GM12891 (cell line): ENCODE data around the gene WNT11.
"Not testable (repeated sequence)": the region's sequence is repeated elsewhere in the genome, so short reads cannot be mapped to it uniquely, and the experiment has no call there.

Source experiments
- DNase-seq: peaks from one replicate; pipeline ENCODE4 v3.0.0; 2011; ENCODE audit warnings: low spot score; ENCODE audit not compliant: insufficient read length
- FAIRE-seq: peaks from 2 replicates; lab custom pipeline; 2011; peaks lifted over from hg19 to GRCh38; lab: Jason Lieb, UNC
- PAX5 ChIP-seq: IDR thresholded peaks from 2 replicates; pipeline ENCODE4 v1.6.1; 2011; ENCODE audit warnings: low read length, moderate library complexity, mild to moderate bottlenecking; ENCODE audit not compliant: insufficient read depth, severe bottlenecking
- POLR2A ChIP-seq: IDR thresholded peaks from 2 replicates; pipeline ENCODE4 v1.6.1; 2011; ENCODE audit warnings: low read depth, low read length, control low read depth
- POLR2AphosphoS5 ChIP-seq: IDR thresholded peaks from 2 replicates; pipeline ENCODE4 v1.6.1; 2011; ENCODE audit warnings: low read depth, low read length, control low read depth
- POU2F2 ChIP-seq: IDR thresholded peaks from 2 replicates; pipeline ENCODE4 v1.6.1; 2011; ENCODE audit warnings: low read depth, mild to moderate bottlenecking, control low read depth, low read length, moderate library complexity
- SPI1 ChIP-seq: IDR thresholded peaks from 2 replicates; pipeline ENCODE4 v1.6.1; 2011; ENCODE audit warnings: low read depth, low read length, control low read depth
- TAF1 ChIP-seq: IDR thresholded peaks from 2 replicates; pipeline ENCODE4 v1.6.1; 2011; ENCODE audit warnings: low read depth, low read length, control low read depth

The WNT11 gene

DNA sequence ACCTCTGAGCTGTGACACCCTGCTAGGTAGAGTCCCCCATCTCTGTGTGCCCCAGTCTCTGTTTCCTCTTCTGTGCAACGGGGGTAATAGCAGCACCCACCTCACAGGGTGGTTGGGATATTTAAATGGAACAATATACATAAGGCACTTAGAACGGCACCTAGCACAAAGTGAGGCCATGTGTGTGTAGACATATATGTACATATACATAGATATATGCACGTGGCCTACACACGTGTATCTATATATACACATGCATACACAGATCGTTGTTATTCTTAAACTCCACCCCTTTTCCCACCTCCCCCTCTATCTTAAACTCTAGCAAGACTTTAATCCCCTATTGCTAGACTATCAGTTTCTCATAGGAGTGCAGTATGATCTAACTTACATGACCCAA lies 2.4 kb downstream of the WNT11 start:
- no peak for FAIRE-seq
- no peak for DNase-seq
- TF ChIP-seq POLR2A (no peak), POU2F2 (no peak), TAF1 (no peak), POLR2AphosphoS5 (no peak), PAX5 (no peak), SPI1 (no peak)

DNA sequence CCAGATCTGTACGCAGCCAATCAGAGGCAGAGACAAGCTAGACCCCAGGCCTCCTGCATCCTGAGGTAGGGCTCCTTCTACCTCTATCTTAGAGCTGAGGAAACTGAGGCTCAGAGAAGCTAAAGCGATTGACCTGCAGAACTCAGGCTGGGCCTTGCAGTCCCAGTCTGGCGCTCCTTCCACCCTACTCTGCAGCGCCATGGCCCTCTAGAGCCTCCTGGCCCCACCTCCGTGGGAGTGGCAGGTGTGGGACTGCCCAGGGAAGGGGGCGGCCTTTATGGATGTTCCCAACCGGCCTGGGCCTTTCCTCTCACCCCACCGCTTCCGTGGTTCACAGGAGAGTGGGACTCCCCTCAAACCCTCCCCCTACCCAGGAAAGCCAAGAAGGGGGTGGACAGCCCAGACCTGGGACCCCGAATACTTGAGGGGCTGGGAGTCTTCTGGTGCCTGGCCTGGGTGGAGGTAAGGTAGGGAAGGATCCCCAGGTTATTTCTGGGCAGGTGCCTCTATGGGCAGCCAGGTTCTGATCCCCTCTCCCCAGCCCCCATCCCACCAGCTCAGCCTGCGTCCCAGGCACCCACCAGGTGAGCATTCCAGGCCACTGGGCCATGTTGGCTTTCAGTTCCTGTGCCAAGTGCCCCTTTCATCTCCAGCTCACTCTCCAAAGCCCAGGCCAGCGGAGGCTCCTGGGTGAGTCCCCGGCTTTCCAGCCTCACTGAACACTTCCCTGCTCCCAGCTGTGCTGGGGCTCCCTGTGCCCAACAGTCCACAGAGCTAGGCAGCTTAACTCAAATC lies 3.0 kb downstream of the WNT11 start:
- no peak for DNase-seq
- TF ChIP-seq POLR2A (no peak), PAX5 (no peak), POLR2AphosphoS5 (no peak), POU2F2 (no peak), SPI1 (no peak), TAF1 (no peak)
- no peak for FAIRE-seq

GRCh38 chr11:76201672-76202412 lies 4.5 kb downstream of the WNT11 start:
- FAIRE-seq, result no peak

GRCh38 chr11:76201056-76201455 lies 5.2 kb downstream of the WNT11 start:
- no peak for FAIRE-seq

More at GRCh38 chr11:76201672-76202412, 4.5 kb downstream of the WNT11 start:
- no peak for DNase-seq
- TF ChIP-seq TAF1 (no peak), SPI1 (no peak), POU2F2 (no peak), POLR2A (no peak), POLR2AphosphoS5 (no peak), PAX5 (no peak)

DNA sequence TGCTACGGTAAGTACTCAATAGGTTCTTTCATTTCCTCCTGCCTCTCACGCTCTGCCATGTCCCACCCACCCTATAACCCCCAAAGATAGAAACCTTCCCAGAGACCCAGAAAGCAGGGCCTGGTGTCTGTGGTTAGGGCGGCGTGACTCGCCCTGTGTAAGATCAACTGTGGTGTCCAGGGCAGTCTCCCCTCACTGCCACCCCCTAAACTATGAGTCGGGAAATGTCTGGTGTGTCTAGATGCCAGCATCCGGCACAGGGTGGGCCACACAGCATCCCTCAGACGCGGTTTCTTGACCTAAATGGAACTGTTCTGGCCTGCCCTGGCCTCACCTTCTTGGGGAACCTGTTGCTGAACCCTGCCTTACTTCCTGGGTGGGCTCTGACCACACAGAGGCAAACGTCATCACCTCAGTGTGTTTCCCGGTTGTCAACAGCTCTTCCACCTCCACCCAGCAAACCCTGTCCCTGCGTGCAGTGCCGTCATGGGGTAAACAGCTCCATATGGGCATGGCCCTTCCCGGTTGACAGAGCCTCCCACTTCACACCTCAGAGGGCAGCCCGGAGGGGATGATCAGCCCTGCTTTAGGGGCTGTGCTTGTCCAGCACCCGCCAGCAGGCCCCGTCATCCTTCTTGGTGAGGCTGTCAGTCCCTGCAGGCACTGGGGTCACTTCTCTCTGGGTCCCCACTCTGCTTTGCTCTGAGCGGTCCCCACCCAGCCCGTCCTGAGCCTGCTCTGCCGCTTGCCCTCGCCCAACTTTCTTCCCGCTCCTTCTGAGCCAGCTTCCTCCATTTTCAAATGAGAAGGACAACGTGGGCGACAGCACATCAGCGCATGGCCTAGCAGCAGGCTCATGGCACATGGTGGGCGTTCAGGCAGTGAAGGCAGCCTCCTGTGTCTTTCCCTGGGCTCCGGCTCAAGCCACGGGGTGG lies 6.0 kb downstream of the WNT11 start:
- DNase-seq, result no peak
- no peak for FAIRE-seq
- TF ChIP-seq PAX5, result no peak
- no peak for TF ChIP-seq POLR2AphosphoS5
- no peak for TF ChIP-seq SPI1

More at GRCh38 chr11:76201056-76201455, 5.2 kb downstream of the WNT11 start:
- TF ChIP-seq PAX5, result no peak
- TF ChIP-seq TAF1, result no peak
- no peak for TF ChIP-seq POLR2AphosphoS5
- no peak for TF ChIP-seq POLR2A
- TF ChIP-seq SPI1, result no peak
- no peak for TF ChIP-seq POU2F2
- no peak for DNase-seq

DNA sequence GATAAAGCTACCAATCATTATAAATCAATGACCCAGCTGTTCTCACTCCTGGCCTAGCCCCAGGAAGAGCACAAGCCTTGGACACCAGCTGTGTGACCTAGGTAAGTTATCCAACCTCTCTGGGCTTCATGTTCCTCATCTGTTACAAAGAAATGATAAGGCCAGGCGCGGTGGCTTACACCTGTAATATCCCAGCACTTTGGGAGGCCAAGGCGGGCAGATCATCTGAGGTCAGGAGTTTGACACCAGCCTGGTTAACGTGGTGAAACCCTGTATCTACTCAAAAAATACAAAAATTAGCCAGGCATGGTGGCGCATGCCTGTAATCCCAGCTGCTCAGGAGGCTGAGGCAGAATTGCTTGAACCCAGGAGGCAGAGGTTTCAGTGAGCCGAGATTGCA lies 7.6 kb downstream of the WNT11 start:
- DNase-seq, FAIRE-seq: not testable (repeated sequence)

DNA sequence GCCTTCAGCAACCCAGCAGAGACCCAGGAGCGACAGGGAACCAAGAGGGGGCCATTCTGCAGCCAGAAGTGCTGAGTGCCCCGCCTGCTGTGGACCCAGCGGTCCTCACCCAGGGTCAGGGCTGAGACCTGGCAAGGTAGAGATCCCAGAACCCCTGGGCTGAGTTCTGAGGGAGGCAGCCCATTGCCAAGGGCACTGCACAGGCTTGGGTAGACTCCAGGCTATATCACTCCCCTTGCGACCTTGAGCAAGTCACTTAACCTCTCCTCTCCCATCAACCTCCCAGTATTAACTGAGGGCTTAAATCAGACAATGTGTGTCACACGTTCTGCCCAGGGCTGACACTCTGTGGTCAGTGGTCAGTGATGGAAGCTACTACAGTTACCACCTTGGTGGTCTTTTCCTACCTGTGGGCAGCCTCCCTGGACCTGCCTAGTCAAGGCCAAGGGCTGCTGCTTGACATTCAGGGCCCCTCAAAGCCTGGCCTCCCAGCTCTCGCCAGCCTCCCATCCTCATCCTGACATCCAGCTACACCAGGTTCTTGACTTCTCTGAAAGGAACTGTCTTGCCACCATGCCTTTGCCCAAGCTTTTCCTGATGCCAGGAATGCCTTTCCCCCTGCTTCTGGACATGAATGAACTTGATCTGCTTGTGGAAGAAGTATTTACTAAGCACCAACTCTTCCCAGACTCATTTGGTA lies 8.2 kb downstream of the WNT11 start:
- TF ChIP-seq TAF1 (no peak), PAX5 (no peak), POLR2AphosphoS5 (no peak), SPI1 (no peak), POU2F2 (no peak), POLR2A (no peak)
- no peak for DNase-seq
- no peak for FAIRE-seq

DNA sequence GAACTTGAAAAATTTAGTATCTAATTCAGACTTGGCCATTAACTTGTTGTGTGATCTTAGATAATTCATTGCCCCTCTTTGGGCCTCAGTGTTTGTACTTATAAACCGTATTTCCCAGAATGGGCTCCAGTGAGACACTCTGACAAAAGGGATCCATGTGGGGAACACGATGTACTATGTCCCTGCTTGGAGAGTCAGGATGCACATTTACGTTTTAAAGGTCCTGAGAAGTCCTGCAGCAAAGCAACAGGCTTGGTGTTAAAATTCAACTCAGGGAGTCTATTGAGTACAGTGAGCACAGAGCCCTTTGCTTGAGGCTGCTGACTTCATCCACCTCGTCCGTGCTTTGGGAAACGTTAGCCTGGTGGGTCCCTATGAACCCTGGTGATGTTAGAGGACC lies 9.0 kb downstream of the WNT11 start:
- FAIRE-seq (no peak), DNase-seq (no peak)
- TF ChIP-seq POU2F2, result no peak
- no peak for TF ChIP-seq POLR2AphosphoS5
- no peak for TF ChIP-seq PAX5
- no peak for TF ChIP-seq TAF1

GRCh38 chr11:76196849-76197248 lies 9.5 kb downstream of the WNT11 start:
- TF ChIP-seq POLR2A, result no peak
- TF ChIP-seq TAF1, result no peak
- no peak for TF ChIP-seq SPI1
- no peak for TF ChIP-seq POLR2AphosphoS5
- no peak for TF ChIP-seq POU2F2
- TF ChIP-seq PAX5, result no peak
- FAIRE-seq (no peak), DNase-seq (no peak)
